ENCODE data around the gene MEX3D. TPM values are rescaled to one million over a fixed set of nuclear protein-coding genes. Genes with fewer than 3 reads are reported as not detected.

The MEX3D gene
- total RNA-seq, 4 donors from 2014 or later = 4.9 to 7.9 (median 6.5) TPM

- TF ChIP-seq CTCF (IDR thresholded peaks at IDR 0.05; ENCODE audit: low read depth) = no peak
Observed at GRCh38 chr19:1529430-1529816, 38.7 kb downstream of the MEX3D start.

GRCh38 chr19:1528596-1529429 lies 39.3 kb downstream of the MEX3D start:
- no peak for TF ChIP-seq CTCF (IDR thresholded peaks at IDR 0.05; ENCODE audit: low read depth)

DNA sequence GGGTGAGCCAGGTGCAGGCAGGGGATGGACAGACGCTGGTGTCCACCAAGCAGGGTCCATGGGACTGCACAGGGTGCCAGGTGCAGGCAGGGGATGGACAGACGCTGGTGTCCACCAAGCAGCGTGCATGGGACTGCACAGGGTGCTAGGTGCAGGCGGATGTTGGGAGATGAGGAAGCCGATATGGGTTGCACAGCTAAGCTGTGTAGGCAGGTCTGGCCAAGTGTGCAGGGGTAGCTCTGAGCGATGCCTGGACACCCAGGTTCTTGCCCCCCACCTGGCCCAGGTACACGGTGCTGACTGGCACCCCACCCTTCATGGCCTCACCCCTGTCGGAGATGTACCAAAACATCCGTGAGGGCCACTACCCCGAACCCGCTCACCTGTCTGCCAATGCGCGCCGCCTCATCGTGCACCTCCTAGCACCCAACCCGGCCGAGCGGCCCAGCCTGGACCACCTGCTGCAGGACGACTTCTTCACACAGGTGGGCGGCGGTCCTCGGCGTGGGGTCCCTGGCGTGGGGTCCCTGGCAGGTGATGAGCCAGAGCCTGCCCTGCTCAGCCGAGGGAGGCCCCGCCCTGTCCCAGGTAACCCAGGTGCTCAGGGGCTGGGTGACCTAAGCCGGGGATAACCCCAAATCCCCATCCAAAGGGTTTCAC lies 40.3 kb downstream of the MEX3D start:
- no peak for TF ChIP-seq CTCF (IDR thresholded peaks at IDR 0.05; ENCODE audit: low read depth)

DNA sequence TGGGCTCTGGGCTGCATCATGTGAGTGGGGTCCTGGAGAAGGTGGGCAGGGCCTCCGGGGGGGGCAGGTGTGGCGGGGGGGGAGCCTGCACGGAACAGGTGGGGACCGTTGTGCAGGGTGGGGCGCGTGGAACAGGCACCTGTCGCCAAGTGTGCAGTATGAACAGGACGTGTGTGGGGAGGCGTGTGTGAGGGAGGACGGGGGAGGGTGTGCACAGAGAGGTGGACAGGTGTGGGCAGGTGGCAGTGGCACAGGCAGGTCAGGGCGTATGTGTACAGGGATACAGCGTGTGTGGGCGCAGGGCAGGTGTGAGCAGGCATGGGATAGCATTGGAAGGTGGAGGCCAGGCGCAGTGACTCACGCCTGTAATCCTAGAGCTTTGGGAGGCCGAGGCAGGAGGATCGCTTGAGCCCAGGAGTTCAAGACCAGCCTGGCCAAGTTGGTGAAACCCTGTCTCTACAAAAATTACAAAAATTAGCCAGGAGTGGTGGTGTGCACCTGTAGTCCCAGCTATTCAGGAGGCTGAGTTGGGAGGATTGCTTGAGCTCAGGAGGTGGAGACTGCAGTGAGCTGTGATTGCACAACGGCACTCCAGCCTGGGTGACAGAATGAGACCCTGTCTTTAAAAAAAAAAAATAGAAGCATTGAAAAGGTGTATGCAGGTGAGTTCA lies 41.0 kb downstream of the MEX3D start:
- TF ChIP-seq CTCF (IDR thresholded peaks at IDR 0.05; ENCODE audit: low read depth) = no peak

GRCh38 chr19:1526066-1526778 lies 41.9 kb downstream of the MEX3D start:
- no peak for TF ChIP-seq CTCF (IDR thresholded peaks at IDR 0.05; ENCODE audit: low read depth)

- no peak for TF ChIP-seq CTCF (IDR thresholded peaks at IDR 0.05; ENCODE audit: low read depth)
Observed at GRCh38 chr19:1525343-1525742, 42.8 kb downstream of the MEX3D start.

Data from subcutaneous adipose tissue (tissue), 4 donors.